IPS DF 4.7 (cell line): ENCODE measurements around the gene TFPT.

Experiments
- DNase-seq: peaks from one replicate; pipeline ENCODE4 v3.0.0-alpha.2; 2013; ENCODE audit warnings: low spot score; ENCODE audit errors: extremely low read depth

Gene TFPT

DNA sequence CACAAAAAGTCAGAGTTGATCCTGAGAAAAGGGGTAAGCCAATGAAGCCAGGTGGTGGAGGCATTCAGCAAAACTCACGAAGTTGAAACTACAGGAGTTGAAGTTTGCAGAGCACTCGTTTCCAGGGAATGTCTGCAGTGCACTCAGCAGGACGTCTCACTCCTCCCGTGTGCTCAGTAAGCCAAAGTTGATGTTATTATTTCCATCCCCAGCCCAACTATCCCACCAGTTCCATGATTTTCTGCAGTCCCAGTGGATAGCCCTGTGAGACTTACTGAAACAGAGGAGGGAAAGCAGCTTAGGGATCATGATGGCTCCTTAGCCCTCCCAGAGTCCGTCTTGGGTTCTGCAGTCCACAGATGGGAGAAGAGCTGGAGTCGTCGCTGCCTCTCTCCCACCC, 34.4 kb downstream of the TFPT start, which contains the start of gene TARM1:
Gene TARM1, minus strand, starts transcription at position 334 of the 400 bp plus-strand sequence. Its CDS starts 25 bp downstream, at position 309.
- no peak for DNase-seq

DNA sequence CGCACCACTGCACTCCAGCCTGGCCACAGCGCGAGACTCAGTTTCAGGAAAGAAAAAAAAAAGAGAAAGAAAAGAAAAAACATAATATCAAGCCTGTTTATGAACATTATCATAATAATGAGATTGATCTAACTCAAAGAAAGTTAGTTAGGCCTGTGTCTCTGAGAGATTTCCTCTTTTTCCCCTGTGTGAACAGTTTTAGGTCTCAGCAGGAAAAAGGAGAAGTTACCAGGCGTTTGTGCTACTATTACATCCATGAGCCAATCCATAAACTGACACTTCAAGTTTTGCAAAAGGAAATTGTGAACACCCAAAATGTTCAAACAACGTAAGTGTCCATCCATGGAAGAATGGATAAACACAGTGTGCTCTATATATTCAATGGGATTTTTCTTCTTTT, 38.1 kb downstream of the TFPT start:
- DNase-seq, result no peak

DNA sequence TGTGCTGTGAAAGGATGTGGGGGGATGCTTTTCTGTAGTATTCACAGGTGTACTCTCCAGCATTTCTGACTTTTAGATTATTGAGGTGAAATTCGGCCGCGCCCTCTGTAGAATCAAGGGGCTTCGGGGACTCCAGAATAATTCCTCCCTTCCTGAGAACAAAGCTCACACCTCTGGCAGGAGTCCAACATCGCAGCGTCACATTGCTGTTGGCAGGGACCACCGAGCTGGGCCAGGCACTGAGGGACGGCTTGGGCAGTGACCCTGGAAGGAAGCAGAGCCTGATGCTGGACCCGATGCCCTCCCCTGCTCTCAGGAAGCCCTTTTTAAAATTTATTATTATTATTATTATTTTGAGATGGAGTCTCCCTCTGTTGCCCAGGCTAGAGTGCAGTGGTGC, 40.6 kb downstream of the TFPT start:
- no peak for DNase-seq

GRCh38 chr19:54073829-54074228, 41.6 kb downstream of the TFPT start:
- no peak for DNase-seq

- no peak for DNase-seq
These were observed 46.0 kb downstream of the TFPT start for GRCh38 chr19:54069470-54069869.

DNA sequence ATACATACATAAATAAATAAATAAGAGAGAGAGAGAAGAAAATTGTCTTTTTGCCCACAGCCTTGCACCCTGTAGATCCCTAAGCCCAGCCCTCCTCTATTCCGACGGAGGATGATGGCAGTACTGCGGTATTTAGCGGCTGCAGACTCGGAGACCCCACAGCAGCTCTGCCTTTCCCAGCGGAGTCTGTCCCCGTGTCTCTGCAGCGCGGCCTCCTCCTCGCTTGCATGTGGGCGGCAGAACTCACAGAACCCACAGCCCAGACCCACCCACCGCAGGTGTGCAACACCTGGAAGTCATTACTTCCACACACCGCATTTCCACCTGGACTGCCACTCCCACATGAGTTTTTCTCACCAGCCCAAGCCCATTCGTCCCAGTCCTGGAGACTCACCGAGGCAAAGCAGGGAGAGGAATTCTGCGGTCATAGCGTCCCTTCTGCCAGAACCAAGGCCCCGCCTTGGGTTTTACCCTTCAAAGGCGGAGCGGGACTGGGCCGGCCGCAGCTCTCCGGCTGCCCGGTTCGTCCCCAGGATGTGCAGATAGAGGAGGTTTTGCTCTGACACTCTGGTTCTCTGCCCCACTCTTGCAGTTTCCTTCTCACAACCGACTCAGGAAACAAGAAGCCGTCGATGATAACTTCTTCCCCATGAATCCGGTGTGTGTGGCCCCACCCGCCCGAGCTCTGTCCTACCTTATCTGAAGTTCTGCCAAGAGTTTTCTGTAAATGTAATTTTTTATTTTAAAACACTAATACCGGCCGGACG, 51.9 kb downstream of the TFPT start, which contains the start of gene VSTM1:
Gene VSTM1, minus strand, starts transcription at position 548 of the 767 bp plus-strand sequence. Its CDS starts 120 bp downstream, at position 428.
- no peak for DNase-seq

- no peak for DNase-seq
These were observed 52.8 kb downstream of the TFPT start for GRCh38 chr19:54062643-54063042.
